CD4-positive, alpha-beta T cell treated with Interleukin-17A for 4 hours (primary cell): ENCODE results near the gene TRMO.
A peak's percentile ranks its signal among the peaks of the same experiment; 100 is the strongest.
"Not testable (repeated sequence)": the region's sequence is repeated elsewhere in the genome, so short reads cannot be mapped to it uniquely, and the experiment has no call there.

Source experiments
- DNase-seq: peaks from one replicate; pipeline ENCODE4 v3.0.0-alpha.2; 2020; ENCODE audit warnings: mixed read lengths

Gene TRMO, protein sequence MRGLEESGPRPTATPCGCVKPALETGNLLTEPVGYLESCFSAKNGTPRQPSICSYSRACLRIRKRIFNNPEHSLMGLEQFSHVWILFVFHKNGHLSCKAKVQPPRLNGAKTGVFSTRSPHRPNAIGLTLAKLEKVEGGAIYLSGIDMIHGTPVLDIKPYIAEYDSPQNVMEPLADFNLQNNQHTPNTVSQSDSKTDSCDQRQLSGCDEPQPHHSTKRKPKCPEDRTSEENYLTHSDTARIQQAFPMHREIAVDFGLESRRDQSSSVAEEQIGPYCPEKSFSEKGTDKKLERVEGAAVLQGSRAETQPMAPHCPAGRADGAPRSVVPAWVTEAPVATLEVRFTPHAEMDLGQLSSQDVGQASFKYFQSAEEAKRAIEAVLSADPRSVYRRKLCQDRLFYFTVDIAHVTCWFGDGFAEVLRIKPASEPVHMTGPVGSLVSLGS

GRCh38 chr9:97921959-97922724 lies at the start of gene TRMO:
TSS of gene TRMO (minus strand) at chr9:97922500. CDS start at chr9:97922493, 7 bp downstream.
- peak; percentile 99 for DNase-seq

- peak; percentile 9 for DNase-seq
Measured at GRCh38 chr9:97970165-97970564, 47.9 kb upstream of the TRMO start.

DNA sequence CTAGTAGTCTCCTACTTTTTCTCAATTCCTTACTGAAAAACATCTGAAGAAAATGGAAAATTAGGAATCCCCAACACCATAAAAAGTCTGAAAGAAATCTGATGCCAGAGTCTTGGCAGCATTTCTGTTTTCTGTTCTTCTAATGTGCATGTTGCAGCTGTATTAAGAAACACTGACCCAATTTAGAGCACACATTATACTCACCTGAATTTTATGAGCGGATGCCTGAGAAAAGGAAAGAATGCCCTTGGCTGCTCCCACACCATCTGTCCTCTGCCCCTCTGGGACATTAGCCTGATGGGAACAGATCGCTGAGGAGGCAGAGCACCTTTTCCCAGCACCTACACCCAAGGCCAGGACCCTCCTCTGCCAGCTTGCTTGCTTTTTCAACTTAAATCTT lies 46.7 kb upstream of the TRMO start:
- DNase-seq, result no peak

DNA sequence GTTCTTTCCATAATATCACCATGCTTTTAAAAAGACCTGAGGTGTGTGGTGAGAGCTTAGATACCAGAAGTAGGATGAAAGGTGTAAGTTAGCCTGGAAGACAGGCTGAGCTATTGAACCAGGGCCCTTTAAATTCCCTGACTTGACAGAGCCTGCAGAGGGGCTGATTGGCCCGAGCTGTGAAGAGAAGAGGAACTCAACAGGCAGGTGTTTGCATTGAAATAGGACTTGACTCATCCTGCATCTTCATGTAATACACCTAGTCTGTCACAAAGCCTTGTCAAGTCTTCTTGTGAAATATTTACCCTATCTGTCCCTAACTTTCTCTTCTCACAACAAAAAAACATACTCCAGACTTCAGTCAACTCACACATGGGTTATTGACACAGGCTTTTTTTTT lies 44.2 kb upstream of the TRMO start:
- no peak for DNase-seq

DNA sequence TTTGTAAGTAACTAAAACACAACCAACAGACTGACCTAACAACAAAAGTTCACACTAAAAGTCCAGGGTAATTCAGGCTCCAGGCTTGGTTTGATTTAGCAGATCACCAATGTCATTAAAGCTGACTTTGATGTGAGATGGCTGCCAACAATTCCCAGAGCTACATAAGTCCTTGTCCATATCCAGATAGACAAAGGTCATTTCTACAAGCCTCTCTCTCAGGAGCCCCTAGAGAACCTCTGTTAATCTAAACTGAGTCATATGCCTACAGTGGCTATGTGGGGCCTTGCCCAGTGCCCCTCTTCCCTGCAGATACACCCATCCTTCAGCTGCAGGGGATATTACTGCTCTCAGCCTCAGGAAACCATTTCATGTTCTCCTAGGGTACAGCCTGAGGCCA lies 42.6 kb upstream of the TRMO start:
- DNase-seq, result no peak

DNA sequence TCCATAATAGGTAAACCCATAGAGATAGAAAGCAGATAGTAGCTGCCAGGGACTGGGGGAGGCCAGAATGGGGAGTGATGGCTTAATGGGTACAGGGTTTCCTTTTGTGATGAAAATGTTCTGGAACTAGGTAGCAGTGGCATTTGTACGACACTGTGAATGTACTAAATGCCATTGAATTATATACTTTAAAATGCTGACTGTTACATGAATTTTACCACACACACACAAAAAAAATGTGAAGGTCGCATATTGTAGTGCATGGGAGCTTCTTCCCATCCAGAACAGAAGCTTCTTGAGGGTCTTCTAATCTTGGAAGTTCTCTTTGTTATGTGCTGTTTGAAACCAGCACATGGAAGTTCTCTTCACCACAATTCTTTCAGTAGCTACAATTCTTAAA lies 40.9 kb upstream of the TRMO start:
- no peak for DNase-seq

GRCh38 chr9:97962575-97962974 lies 40.3 kb upstream of the TRMO start:
- DNase-seq, result no peak

- no peak for DNase-seq
Measured at GRCh38 chr9:97962136-97962535, 39.8 kb upstream of the TRMO start.

- DNase-seq, result no peak
Measured at GRCh38 chr9:97961361-97961760, 39.1 kb upstream of the TRMO start.

DNA sequence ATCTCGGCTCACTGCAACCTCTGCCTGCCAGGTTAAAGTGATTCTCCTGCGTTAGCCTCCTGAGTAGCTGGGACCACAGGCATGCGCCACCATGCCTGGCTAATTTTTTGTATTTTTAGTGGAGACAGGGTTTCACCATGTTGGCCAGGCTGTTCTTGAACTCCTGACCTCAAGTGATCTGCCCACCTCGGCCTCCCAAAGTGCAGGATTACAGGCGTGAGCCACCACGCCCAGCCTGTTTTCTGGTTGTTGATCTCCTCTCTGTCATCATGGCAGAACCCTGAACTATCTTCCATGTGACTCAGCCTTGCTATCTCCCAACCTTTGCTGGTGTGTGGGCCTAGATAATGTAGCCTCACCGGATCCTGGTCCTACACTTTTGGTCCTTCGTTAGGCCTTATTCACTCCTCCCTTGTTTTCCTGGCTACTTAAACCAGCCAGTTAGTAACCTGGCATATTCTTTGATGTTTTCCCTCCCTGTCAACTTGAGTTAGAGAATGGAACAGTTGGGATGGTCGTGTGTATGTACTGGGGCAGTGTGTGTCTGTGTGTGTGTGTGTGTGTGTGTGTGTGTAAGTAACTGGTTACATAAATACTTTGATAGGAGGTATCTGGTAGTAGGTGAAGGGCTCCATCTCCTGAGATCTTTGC lies 38.5 kb upstream of the TRMO start:
- not testable (repeated sequence) for DNase-seq

DNA sequence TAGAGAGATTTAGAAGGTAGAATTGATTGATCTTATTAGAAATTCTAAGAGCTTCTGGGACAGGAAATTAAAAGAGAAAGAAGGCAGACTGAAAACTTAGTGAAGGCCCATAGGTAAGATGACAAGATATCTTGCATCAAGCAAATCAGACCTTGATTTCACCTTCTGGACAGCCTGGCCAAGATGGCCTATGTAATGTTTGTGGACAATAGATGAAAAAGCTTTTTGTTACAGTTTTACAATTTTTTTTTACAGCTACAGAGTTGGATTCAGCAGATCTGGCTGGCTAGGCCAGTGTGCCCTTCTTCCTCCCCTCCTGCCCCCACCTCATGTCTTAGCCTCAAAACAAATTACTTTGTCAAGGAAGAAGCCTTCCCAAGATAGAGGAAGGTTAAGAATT lies 37.3 kb upstream of the TRMO start:
- DNase-seq, result no peak

GRCh38 chr9:97958812-97959511 lies 36.7 kb upstream of the TRMO start:
- no peak for DNase-seq

DNA sequence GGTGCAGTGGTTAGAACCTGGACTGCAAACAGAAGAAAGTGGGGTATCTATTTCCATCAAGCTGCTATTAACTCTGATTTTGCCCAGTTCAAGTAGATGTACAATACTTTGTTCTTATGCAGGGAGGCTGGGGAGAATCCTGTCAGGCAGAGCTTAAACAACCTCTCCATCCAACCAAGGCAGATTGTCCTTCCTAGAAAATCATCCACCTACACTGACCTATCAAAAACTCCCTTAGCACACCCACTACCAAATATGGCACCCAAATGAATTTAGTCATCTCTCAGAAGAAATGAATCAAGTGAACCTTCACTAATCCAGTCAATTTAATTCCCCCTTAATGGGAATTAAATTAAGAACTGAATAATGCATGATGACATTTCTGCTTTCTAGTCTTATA lies 34.0 kb upstream of the TRMO start:
- DNase-seq, result no peak

DNA sequence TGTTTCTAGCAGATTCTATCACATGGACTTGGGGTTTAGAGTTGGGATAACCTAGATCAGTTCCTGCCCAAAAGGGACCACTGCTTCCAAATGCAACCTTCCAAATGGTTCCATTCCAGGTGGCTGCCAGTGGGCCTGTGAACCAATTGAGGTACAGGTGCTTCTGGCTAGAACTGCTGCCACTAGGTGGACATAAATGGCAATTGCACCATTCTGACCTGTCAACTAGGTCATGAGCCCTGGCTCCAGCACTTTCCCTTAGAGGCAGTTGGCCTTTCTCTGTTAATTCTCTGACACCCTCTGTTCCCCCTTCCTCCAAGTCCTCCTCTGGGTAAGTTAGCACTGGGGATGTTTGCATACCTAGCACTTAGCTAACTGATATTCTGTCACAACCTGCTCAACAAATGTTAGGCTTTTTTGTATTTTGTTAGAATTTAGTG lies 32.3 kb upstream of the TRMO start:
- peak; percentile 72 for DNase-seq

DNA sequence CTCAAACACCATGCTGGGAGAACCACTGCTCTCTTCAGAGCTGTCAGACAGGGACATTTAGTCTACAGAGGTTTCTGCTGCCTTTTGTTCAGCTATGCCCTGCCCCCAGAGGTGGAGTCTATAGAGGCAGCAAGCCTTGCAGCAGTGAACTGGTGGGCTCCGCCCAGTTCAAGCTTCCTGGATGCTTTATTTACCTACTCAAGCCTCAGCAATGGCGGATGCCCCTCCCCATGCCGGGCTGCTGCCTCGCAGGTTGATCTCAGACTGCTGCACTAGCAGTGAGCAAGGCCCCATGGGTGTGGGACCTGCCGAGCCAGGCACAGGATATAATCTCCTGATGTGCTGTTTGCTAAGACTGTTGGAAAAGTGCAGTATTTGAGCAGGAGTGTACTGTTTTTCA lies 28.6 kb upstream of the TRMO start:
- DNase-seq, result not testable (repeated sequence)

GRCh38 chr9:97947094-97947493 lies 24.8 kb upstream of the TRMO start:
- DNase-seq, result not testable (repeated sequence)

GRCh38 chr9:97945470-97945869 lies 23.2 kb upstream of the TRMO start:
- DNase-seq, result not testable (repeated sequence)

GRCh38 chr9:97944612-97945011 lies 22.3 kb upstream of the TRMO start:
- no peak for DNase-seq

DNA sequence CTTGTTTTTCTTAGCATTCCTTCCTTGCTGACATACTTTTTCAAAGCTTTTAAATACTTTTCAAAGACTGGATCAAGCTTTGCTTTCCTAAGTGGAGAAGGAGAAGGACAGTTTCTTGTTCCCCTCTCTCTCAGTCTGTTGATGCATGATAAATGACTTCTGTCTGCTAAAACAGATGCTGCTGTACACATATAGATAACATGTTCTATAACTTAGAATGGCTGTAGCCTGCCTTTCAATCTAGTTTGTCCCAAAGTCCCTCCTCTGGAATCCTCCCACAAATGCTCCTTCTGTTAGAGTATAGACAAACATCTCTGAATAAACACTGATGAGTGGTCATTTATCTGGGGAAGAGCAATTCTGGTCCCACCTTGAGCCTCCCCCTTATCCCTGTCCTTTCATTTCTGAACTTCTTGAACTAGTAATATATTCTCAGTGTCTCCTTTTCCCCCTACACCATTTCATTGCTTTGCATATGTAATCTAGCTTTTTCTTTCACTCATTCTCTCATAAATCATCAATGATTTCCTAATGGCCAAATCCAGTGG lies 21.1 kb upstream of the TRMO start:
- no peak for DNase-seq

GRCh38 chr9:97941323-97941722 lies 19.0 kb upstream of the TRMO start:
- DNase-seq, result no peak

DNA sequence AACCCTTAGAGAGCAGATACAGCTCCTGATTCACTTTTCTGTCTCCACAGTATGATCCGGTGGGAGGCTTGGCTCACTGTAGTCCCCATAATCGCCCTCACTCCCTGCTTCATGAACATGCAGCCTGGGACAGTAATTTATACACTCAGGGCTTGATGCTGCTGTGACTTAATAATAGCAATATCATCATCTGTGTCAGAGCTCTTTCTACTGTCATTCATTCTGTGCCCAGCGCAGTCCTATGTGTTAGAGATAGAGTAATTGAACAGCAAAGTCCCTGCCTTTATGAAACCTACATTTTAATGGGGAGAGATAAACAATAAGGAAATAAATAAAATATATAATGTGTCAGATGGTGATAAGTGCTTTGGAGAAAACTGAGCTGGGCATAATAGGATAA lies 18.4 kb upstream of the TRMO start:
- DNase-seq, result no peak

DNA sequence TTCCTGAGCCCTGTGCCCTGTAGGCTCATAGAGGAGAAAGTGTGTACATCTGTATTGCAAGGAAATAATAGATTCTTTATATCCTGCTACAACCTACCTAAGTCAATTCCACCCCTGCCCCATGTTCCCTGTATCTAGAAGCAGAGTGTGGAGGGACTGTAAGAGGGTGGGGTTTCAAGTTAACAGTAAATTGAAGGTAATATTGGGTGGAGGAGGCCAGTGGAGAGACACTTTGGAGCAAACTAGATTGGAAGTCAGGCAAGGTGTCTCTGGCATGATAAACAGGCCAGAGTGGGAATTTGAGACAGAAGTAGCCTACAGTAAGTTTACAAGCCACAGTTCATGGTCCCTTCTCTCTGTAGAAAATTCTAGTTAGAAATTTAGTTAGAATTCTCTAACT lies 17.9 kb upstream of the TRMO start:
- no peak for DNase-seq
